GM13976 (cell line): ENCODE measurements around the gene MKS1.

Experiments used
- DNase-seq: peaks from one replicate; pipeline ENCODE4 v3.0.0; 2012; ENCODE audit warnings: low spot score
- in situ Hi-C: fragments of 300-500 bp; cut with MboI; formaldehyde crosslinking; loops from one replicate; pipeline ENCODE4 v1.12.0; 2022; ENCODE audit warnings: low sequenced_read_pairs, mixed read lengths, inconsistent platforms; ENCODE audit not compliant: unreplicated experiment
- TF ChIP-seq, protein P1 (sequence below): IDR thresholded peaks from 2 replicates; pipeline ENCODE4 v1.5.1; 2012; ENCODE audit warnings: borderline replicate concordance, mild to moderate bottlenecking; ENCODE audit not compliant: insufficient read depth; ENCODE audit errors: extremely low read depth, missing control alignments, control extremely low read depth

The MKS1 gene

DNA sequence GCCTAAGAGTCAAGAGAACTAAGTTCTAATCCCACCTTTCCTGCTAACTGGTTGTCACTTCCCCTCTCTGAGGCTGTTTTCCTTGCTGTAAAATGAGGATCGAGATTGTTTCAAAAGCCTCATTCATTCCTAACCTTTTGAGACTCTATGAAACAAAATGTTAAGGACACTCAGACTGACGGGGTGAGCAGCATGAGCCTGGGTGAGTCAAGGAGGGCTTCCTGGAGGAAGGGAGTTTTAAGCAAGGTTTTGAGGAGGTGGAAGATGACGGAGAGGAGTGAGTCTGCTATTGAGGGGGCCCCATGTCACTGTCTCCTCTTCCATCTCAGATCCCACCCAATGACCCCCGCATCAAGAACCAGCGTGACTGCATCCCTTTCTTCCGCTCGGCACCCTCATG, 22.4 kb downstream of the MKS1 start:
- no peak for DNase-seq
- in situ Hi-C loops = no loop called here
- TF ChIP-seq, protein P1, sequence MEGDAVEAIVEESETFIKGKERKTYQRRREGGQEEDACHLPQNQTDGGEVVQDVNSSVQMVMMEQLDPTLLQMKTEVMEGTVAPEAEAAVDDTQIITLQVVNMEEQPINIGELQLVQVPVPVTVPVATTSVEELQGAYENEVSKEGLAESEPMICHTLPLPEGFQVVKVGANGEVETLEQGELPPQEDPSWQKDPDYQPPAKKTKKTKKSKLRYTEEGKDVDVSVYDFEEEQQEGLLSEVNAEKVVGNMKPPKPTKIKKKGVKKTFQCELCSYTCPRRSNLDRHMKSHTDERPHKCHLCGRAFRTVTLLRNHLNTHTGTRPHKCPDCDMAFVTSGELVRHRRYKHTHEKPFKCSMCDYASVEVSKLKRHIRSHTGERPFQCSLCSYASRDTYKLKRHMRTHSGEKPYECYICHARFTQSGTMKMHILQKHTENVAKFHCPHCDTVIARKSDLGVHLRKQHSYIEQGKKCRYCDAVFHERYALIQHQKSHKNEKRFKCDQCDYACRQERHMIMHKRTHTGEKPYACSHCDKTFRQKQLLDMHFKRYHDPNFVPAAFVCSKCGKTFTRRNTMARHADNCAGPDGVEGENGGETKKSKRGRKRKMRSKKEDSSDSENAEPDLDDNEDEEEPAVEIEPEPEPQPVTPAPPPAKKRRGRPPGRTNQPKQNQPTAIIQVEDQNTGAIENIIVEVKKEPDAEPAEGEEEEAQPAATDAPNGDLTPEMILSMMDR = no peak

DNA sequence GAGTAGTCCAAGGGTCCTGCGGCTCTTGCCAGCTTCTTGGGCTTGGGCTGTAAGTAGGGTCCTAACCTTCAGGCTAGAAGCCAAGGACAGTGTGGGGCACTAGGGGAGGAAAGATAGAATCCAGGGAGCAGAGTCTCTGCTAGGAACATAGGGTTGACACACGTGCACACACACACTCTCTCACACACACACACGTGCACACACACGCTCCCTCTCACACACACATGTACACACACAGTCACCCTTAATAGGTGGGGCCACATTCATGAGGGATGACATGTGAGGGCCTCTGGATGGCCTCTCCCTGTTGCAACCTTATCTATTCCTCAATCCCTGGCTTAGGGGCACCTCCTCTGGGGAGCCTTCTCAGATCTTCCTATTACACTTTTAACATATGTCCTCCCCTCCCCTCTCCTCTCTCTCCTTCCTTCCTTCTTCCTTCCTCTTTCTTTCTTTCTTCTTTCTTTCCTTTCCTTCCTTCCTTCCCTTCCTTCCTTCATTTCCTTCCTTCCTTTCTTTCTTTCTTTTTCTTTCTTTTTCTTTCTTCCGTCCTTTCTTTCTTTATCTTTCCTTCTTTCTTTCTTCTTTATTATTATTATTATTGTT, 23.4 kb downstream of the MKS1 start:
- TF ChIP-seq, protein P1 = no peak
- DNase-seq = no peak
- in situ Hi-C loops = no loop called here

DNA sequence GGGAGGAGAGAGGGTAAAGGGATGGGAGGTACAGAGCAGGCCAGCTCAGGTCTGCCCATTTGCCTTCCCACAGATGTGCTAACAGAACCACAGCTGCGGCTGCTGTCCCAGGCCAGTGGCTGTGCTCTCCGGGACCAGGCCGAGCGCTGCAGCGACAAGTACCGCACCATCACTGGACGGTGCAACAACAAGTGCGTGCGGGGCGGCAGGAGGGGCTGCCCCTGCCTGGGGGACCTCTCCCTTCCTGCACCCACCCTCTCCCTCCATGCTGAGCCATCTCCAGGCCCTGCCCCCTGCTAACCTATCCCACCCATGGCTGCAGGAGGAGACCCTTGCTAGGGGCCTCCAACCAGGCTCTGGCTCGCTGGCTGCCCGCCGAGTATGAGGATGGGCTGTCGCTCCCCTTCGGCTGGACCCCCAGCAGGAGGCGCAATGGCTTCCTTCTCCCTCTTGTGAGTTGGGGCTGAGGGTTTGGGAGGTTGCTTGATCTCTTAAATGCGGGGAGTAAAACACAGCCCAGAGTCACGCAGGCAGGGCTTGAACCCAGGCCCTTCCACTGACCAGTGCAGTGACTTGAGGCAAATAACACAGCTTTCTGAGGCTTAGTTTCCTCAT, 25.3 kb downstream of the MKS1 start:
- in situ Hi-C loops = no loop called here
- DNase-seq = no peak
- TF ChIP-seq, protein P1 = no peak

DNA sequence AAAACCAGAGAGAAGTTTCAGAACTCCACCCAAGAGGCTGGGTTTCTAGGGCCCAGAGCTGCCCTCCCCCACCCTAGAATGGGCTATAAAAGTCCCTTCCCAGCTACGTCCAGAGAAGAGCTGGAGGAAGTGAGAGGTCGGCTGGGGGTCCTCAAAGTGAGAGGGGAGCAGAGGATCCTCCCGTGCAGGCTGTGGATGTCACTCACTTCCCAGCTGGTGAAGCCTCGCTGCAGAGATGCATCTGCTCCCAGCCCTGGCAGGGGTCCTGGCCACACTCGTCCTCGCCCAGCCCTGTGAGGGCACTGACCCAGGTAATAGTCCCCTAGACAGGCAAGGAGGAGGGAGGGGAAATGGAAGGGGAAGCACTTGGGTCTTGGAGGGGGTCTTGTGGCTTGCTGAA, 26.4 kb downstream of the MKS1 start, which contains the start of gene EPX:
Gene EPX, plus strand, starts transcription at position 115 of the 400 bp plus-strand sequence. Its CDS starts 121 bp downstream, at position 236.
- TF ChIP-seq, protein P1 = no peak
- DNase-seq = peak; percentile 50
- in situ Hi-C loops = no loop called here

DNA sequence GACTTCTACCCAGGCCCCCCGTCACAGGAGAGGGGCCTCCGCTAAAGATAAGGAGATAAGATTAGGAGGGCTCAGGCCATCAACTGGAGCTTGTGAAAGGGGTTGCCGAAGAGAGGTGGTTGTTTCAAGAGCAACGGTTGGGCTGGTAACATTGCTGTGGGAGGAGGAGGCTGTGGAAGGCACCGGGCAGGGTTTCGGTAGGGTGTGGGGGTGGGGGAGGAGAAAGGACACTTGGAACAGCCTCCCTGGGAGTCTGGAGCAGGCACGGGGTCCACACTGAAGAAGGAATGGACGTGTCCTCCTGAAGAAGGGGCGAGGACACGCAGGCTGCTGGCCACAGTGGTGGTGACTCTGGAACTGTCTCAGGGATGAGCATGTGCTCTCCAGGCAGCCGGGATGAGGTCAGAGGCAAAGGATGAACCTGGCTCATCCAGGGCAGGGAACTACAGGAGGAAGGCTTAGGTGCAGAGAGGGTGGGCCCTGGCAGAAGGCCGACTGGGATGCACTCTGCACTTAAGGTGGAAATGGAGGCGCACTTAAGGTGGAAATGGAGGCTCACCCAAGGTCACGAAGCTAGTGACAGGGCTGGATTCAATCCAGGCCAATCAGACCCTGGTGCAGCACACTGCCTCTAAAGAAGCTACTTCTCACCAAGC, 27.7 kb downstream of the MKS1 start:
- DNase-seq = no peak
- TF ChIP-seq, protein P1 = no peak
- in situ Hi-C loops = no loop called here

DNA sequence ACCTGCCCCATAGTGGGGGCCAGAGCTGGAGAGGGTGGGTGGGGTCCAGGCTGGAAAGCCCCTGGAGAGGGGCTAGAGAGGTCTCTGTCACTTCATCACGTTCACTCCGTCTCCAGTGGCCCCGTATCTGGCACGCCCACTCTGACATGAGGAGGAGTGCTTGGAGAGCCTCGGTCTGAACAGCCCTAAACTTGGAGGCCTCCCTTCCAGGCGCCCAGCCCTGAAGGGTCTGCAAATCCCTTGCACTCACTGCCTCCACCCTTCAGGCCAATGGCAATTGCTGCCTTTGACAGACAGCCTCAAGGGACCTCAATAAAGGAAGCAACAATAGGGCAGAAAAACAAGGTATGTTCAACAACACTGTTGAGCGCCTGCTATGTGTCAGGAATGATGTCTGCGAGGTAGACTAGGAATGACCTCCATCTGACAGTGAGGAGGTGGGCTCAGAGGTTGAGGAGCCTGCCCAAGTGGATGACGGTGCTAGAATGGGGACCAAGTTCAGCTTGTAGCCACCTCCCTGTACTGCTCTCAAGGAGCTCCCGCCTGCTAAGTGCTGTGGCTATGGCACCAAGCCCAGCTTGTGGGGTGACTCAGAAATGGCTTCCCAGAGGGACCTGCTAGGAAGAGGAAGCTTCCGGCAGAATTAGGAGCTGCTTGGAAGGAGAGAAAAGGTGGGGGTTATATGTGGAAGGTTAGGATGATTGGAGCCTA, 29.5 kb downstream of the MKS1 start:
- in situ Hi-C loops = no loop called here
- no peak for DNase-seq
- TF ChIP-seq, protein P1 = no peak
